Heart left ventricle (tissue), 16 donors: ENCODE results near the gene IDNK. TPM values are rescaled to one million over a fixed set of nuclear protein-coding genes. Genes with fewer than 3 reads are reported as not detected.

ENCODE experiments used
- ATAC-seq, 4 donors: fragments of 200-7000 bp; cut with Tn5 transposase; one replicate each; pipeline ENCODE4 v1.9.1; 2020 to 2022; ENCODE audit warnings: moderate library complexity in 4 of 4, mild to moderate bottlenecking in 3 of 4, moderate number of reproducible peaks in 1 of 4
- DNase-seq, 5 donors: peaks; one replicate each; pipeline ENCODE4 v3.0.0-alpha.2; 2020
- H3K27ac ChIP-seq, 12 donors: fragments of 200-600 bp; sonication (generic) in 4 of 12; one replicate each; pipeline versions ENCODE4 v1.5.0 to v1.8.0; 2016 to 2022; ENCODE audit warnings: mild to moderate bottlenecking in 2 of 12
- H3K27me3 ChIP-seq, 9 donors: fragments of 200-600 bp; sonication (generic) in 2 of 9; one replicate each; pipeline versions ENCODE4 v1.5.1 to v1.8.0; 2016 to 2022; ENCODE audit warnings: mild to moderate bottlenecking in 3 of 9
- H3K36me3 ChIP-seq, 9 donors: fragments of 200-600 bp; sonication (generic) in 2 of 9; one replicate each; pipeline versions ENCODE4 v1.5.0 to v1.8.0; 2018 to 2022; ENCODE audit warnings: mild to moderate bottlenecking in 2 of 9
- H3K4me1 ChIP-seq, 12 donors: fragments of 200-600 bp; sonication (generic) in 4 of 12; one replicate each; pipeline versions ENCODE4 v1.5.0 to v1.8.0; 2016 to 2022; ENCODE audit warnings: mild to moderate bottlenecking in 3 of 12
- H3K4me3 ChIP-seq, 12 donors: fragments of 200-600 bp; sonication (generic) in 4 of 12; one replicate each; pipeline versions ENCODE4 v1.5.0 to v1.8.0; 2017 to 2022; ENCODE audit warnings: mild to moderate bottlenecking in 9 of 12, moderate library complexity in 4 of 12
- H3K9me3 ChIP-seq, 12 donors: fragments of 200-600 bp; sonication (generic) in 4 of 12; one replicate each; pipeline versions ENCODE4 v1.5.0 to v1.8.0; 2016 to 2022; ENCODE audit warnings: mild to moderate bottlenecking in 1 of 12
- CTCF ChIP-seq, 12 donors: fragments of 200-600 bp; sonication (generic) in 4 of 12; IDR thresholded peaks; one replicate each; pipeline versions ENCODE4 v1.5.0 to v1.8.0; 2018 to 2022; ENCODE audit warnings: antibody characterized with exemption in 12 of 12, mild to moderate bottlenecking in 5 of 12
- POLR2A ChIP-seq, 2 donors: fragments of 450-650 bp; IDR thresholded peaks; one replicate each; pipeline ENCODE4 v1.6.1; 2017; ENCODE audit warnings: antibody characterized with exemption in 2 of 2, mild to moderate bottlenecking in 2 of 2, moderate library complexity in 2 of 2
- WGBS, 4 donors: extraction: QIAGEN DNeasy Blood & Tissue Kit in 2 of 4; methylation state at CpG; one replicate each; pipeline versions ENCODE4 v1.1.5 to v1.1.7; 2013 to 2018; 5-methylcytosine and 5-hydroxymethylcytosine counted together
- intact Hi-C, 10 donors: fragments of 100-400 bp; cut with DNase I; formaldehyde crosslinking; loops; one replicate each; pipeline versions ENCODE4 v1.11.1 to v1.14.2; 2022
- polyA plus RNA-seq, 2 donors: library from polyadenylated mRNA; stranded (reverse); fragments of 200-250 nt; gene quantifications; one replicate each; pipeline ENCODE4 v1.2.3, GENCODE V29; 2013
- total RNA-seq, 9 donors: library from RNA; depleted of rRNA in 2 of 9; stranded (reverse); fragments of >200 nt in 2 of 9; fragmentation: NEBNext Ultra II Directional in 3 of 9; extraction: Animal tissue kit (Norgen Biotek cat#: 25700) in 3 of 9; gene quantifications; one replicate each; pipeline versions ENCODE4 v1.1.0 to v1.2.4, GENCODE V29; 2016 to 2023
- donor health status: ischemic (EF 13 %, LVEDD 7.1; RV severe dilation, severe dysfunction).
- donor health status: healthy with polysubstance abuse.
- donor health status: DM: no; HTN: yes; CAD: no.
- donor health status: DM: no; HTN: no; CAD: no.
- donor health status: ischemic (EF 25% LVEDD 6.9; RV normal size, moderate dysfunction).
- donor health status: ischemic (EF 25% LVEDD 5.7; RV mildly dilated, moderate dysfunction).
- donor health status: healthy.
- donor health status: DM: yes; HTN: yes; CAD: no.
- donor health status: ischemic (EF 35%, LVEDD 5.7; RV mildly dilated, moderate dysfunction).
- donor health status: nonischemic (EF 11% LVEDD 7.7; RV severe dilation, severe dysfunction).
- donor health status: DM: yes; HTN: yes; CAD: no.
- donor health status: PGD.
- donor health status: ischemic (EF 29% LVEDD 5.4; RV normal size, mild dysfunction).
- donor health status: nonischemic (EF 23%, LVEDD 6.1; RV moderate dilation, normal function).

The IDNK gene
- total and polyA plus RNA-seq, 11 donors: 0.69 to 6.9 (median 4.4) TPM

- WGBS, 4 donors: 85 to 91% (median 89%) methylated on average over 3 of the region's 3 CpGs
- DNase-seq (no peak), ATAC-seq (no peak)
- peaks cover 0 to 32% (median 4%) of the 10 kb centered on the region in 9 donors for H3K36me3 ChIP-seq
- intact Hi-C loops: loop anchor here in 3 of 10 donors (10.0 kb wide), 3 partner anchors 80 to 300 kb away; partner anchors contain the start of genes KIF27 (in 1 of the 3) and UBQLN1 (in 1 of the 3)
- H3K4me3 ChIP-seq: no peak overlapping the region
- peaks cover 0 to 17% (median 7%) of the 10 kb centered on the region in 12 donors for H3K4me1 ChIP-seq
- H3K27me3 ChIP-seq: peaks cover 0 to 4% (median 0%) of the 10 kb centered on the region in 9 donors
- TF ChIP-seq CTCF (IDR thresholded peaks at IDR 0.05): no peak
- TF ChIP-seq POLR2A (IDR thresholded peaks at IDR 0.05): no peak
- no peak overlapping the region for H3K27ac ChIP-seq
- H3K9me3 ChIP-seq: no peaks in the 10 kb centered on the region
Measured at GRCh38 chr9:83625178-83625577, 2.2 kb downstream of the IDNK start.

- WGBS, 4 donors: 93 to 96% (median 94%) methylated on average over 5 of the region's 5 CpGs
- intact Hi-C loops: loop anchor here in 3 of 10 donors (10.0 kb wide), 3 partner anchors 76 to 296 kb away; partner anchors contain the start of genes KIF27 (in 1 of the 3) and UBQLN1 (in 1 of the 3)
Measured at GRCh38 chr9:83628540-83628939, 5.6 kb downstream of the IDNK start.

GRCh38 chr9:83629433-83630104 lies 6.6 kb downstream of the IDNK start:
- H3K27me3 ChIP-seq: no peaks in the 10 kb centered on the region
- ATAC-seq (no peak), DNase-seq (no peak)
- no peak for TF ChIP-seq CTCF (IDR thresholded peaks at IDR 0.05)
- no peak for TF ChIP-seq POLR2A (IDR thresholded peaks at IDR 0.05)
- H3K27ac ChIP-seq: no peak overlapping the region
- H3K4me1 ChIP-seq: peaks cover 0 to 6% (median 0%) of the 10 kb centered on the region in 12 donors
- no peaks in the 10 kb centered on the region for H3K9me3 ChIP-seq
- H3K36me3 ChIP-seq: peaks cover 0 to 32% (median 4%) of the 10 kb centered on the region in 9 donors
- intact Hi-C loops: loop anchor here in 3 of 10 donors (10.0 kb wide), 3 partner anchors 75 to 295 kb away; partner anchors contain the start of genes KIF27 (in 1 of the 3) and UBQLN1 (in 1 of the 3)
- no peak overlapping the region for H3K4me3 ChIP-seq
- WGBS, 4 donors: 86 to 94% (median 91%) methylated on average over 7 of the region's 7 CpGs

More at GRCh38 chr9:83628540-83628939, 5.6 kb downstream of the IDNK start:
- DNase-seq (no peak), ATAC-seq (peak in 1 of 4 donors; percentile 11)
- peaks cover 0 to 32% (median 4%) of the 10 kb centered on the region in 9 donors for H3K36me3 ChIP-seq
- H3K4me3 ChIP-seq: no peak overlapping the region
- no peaks in the 10 kb centered on the region for H3K9me3 ChIP-seq
- peaks cover 0 to 14% (median 5%) of the 10 kb centered on the region in 12 donors for H3K4me1 ChIP-seq
- TF ChIP-seq POLR2A (IDR thresholded peaks at IDR 0.05) (no peak), CTCF (IDR thresholded peaks at IDR 0.05) (no peak)
- no peaks in the 10 kb centered on the region for H3K27me3 ChIP-seq
- no peak overlapping the region for H3K27ac ChIP-seq

- TF ChIP-seq CTCF (IDR thresholded peaks at IDR 0.05) (no peak), POLR2A (IDR thresholded peaks at IDR 0.05) (no peak)
- no peaks in the 10 kb centered on the region for H3K4me1 ChIP-seq
- intact Hi-C loops: no loop called here
- no peaks in the 10 kb centered on the region for H3K27me3 ChIP-seq
- H3K27ac ChIP-seq: no peak overlapping the region
- no peaks in the 10 kb centered on the region for H3K9me3 ChIP-seq
- ATAC-seq (peak in 2 of 4 donors; percentile 38 to 39), DNase-seq (no peak)
- H3K36me3 ChIP-seq: peaks cover 0 to 32% (median 4%) of the 10 kb centered on the region in 9 donors
- H3K4me3 ChIP-seq: no peak overlapping the region
- 41 to 54% (median 49%) methylated on average over 11 of the region's 11 CpGs for WGBS, 4 donors
Measured at GRCh38 chr9:83630938-83631457, 8.1 kb downstream of the IDNK start.
